HUES48 (cell line): ENCODE results near the gene ATP2B3.

Source experiments
- H3K27ac ChIP-seq: one replicate; pipeline ENCODE4 v1.7.0; 2013; ENCODE audit warnings: low read depth, low read length, inconsistent platforms
- H3K27me3 ChIP-seq: 2 replicates; pipeline ENCODE4 v1.6.1; 2013; ENCODE audit warnings: mild to moderate bottlenecking, low read length; ENCODE audit not compliant: control insufficient read depth, insufficient read depth
- H3K36me3 ChIP-seq: 2 replicates; pipeline ENCODE4 v1.6.1; 2013; ENCODE audit warnings: low read length; ENCODE audit not compliant: control insufficient read depth, insufficient read depth
- H3K4me1 ChIP-seq: 2 replicates; pipeline ENCODE4 v1.6.1; 2013; ENCODE audit warnings: mild to moderate bottlenecking, low read length; ENCODE audit not compliant: control insufficient read depth, insufficient read depth
- H3K4me3 ChIP-seq: 2 replicates; pipeline ENCODE4 v1.5.1; 2013; ENCODE audit warnings: mild to moderate bottlenecking, low read depth, low read length
- H3K9ac ChIP-seq: 2 replicates; pipeline ENCODE4 v1.6.1; 2013; ENCODE audit warnings: mild to moderate bottlenecking, low read depth, low read length, moderate library complexity
- H3K9me3 ChIP-seq: 2 replicates; pipeline ENCODE4 v1.6.1; 2013; ENCODE audit warnings: low read length; ENCODE audit not compliant: control insufficient read depth, insufficient read depth

The ATP2B3 gene

GRCh38 chrX:153608376-153608775, 90.9 kb downstream of the ATP2B3 start:
- no peaks in the 10 kb centered on the region for H3K36me3 ChIP-seq
- no peak overlapping the region for H3K9ac ChIP-seq
- H3K4me3 ChIP-seq, result no peak overlapping the region
- H3K4me1 ChIP-seq, result no peaks in the 10 kb centered on the region
- H3K27me3 ChIP-seq, result peaks cover 21% of the 10 kb centered on the region
- H3K9me3 ChIP-seq, result peaks cover 36% of the 10 kb centered on the region
- H3K27ac ChIP-seq, result no peak overlapping the region

- H3K9ac ChIP-seq, result no peak overlapping the region
- H3K36me3 ChIP-seq, result no peaks in the 10 kb centered on the region
- H3K4me3 ChIP-seq, result no peak overlapping the region
- H3K27ac ChIP-seq, result no peak overlapping the region
- peaks cover 21% of the 10 kb centered on the region for H3K27me3 ChIP-seq
- peaks cover 36% of the 10 kb centered on the region for H3K9me3 ChIP-seq
- no peaks in the 10 kb centered on the region for H3K4me1 ChIP-seq
Observed at GRCh38 chrX:153608806-153609205, 91.4 kb downstream of the ATP2B3 start.

GRCh38 chrX:153609917-153610835, 92.7 kb downstream of the ATP2B3 start:
- Histone ChIP-seq H3K9ac (no peak overlapping the region), H3K4me1 (no peaks in the 10 kb centered on the region), H3K27ac (no peak overlapping the region), H3K4me3 (peak overlapping the region; percentile 55), H3K36me3 (no peaks in the 10 kb centered on the region), H3K9me3 (peaks cover 41% of the 10 kb centered on the region), H3K27me3 (peaks cover 25% of the 10 kb centered on the region)

GRCh38 chrX:153610836-153611213, 93.4 kb downstream of the ATP2B3 start:
- Histone ChIP-seq H3K4me1 (no peaks in the 10 kb centered on the region), H3K27ac (no peak overlapping the region), H3K4me3 (peak overlapping the region; percentile 55; the same call in 1 of the 2 replicates), H3K27me3 (peaks cover 25% of the 10 kb centered on the region), H3K36me3 (no peaks in the 10 kb centered on the region), H3K9ac (no peak overlapping the region), H3K9me3 (peaks cover 44% of the 10 kb centered on the region)

- no peak overlapping the region for H3K9ac ChIP-seq
- peaks cover 25% of the 10 kb centered on the region for H3K27me3 ChIP-seq
- H3K9me3 ChIP-seq, result peaks cover 42% of the 10 kb centered on the region
- no peaks in the 10 kb centered on the region for H3K36me3 ChIP-seq
- no peak overlapping the region for H3K4me3 ChIP-seq
- H3K27ac ChIP-seq, result no peak overlapping the region
- H3K4me1 ChIP-seq, result no peaks in the 10 kb centered on the region
Observed at GRCh38 chrX:153611298-153612095, 94.1 kb downstream of the ATP2B3 start.

GRCh38 chrX:153612413-153612812, 95.0 kb downstream of the ATP2B3 start:
- peaks cover 40% of the 10 kb centered on the region; the same call in 1 of the 2 replicates for H3K9me3 ChIP-seq
- H3K36me3 ChIP-seq, result no peaks in the 10 kb centered on the region
- H3K9ac ChIP-seq, result no peak overlapping the region
- H3K27ac ChIP-seq, result no peak overlapping the region
- H3K4me3 ChIP-seq, result no peak overlapping the region
- peaks cover 22% of the 10 kb centered on the region for H3K27me3 ChIP-seq
- H3K4me1 ChIP-seq, result no peaks in the 10 kb centered on the region

GRCh38 chrX:153614818-153615217, 97.4 kb downstream of the ATP2B3 start:
- Histone ChIP-seq H3K27me3 (peaks cover 17% of the 10 kb centered on the region; the same call in 1 of the 2 replicates), H3K4me1 (no peaks in the 10 kb centered on the region)

GRCh38 chrX:153620576-153620975, 103.1 kb downstream of the ATP2B3 start:
- Histone ChIP-seq H3K9me3 (peaks cover 40% of the 10 kb centered on the region), H3K4me1 (no peaks in the 10 kb centered on the region), H3K27ac (no peak overlapping the region), H3K4me3 (no peak overlapping the region), H3K36me3 (no peaks in the 10 kb centered on the region), H3K9ac (no peak overlapping the region), H3K27me3 (peaks cover 8% of the 10 kb centered on the region; the same call in 1 of the 2 replicates)

More at GRCh38 chrX:153614818-153615217, 97.4 kb downstream of the ATP2B3 start:
- Histone ChIP-seq H3K9me3 (peaks cover 43% of the 10 kb centered on the region), H3K9ac (no peak overlapping the region), H3K36me3 (no peaks in the 10 kb centered on the region), H3K27ac (no peak overlapping the region), H3K4me3 (no peak overlapping the region)

- Histone ChIP-seq H3K27me3 (peaks cover 8% of the 10 kb centered on the region; the same call in 1 of the 2 replicates), H3K4me3 (no peak overlapping the region), H3K36me3 (no peaks in the 10 kb centered on the region), H3K9ac (no peak overlapping the region), H3K9me3 (peaks cover 37% of the 10 kb centered on the region), H3K4me1 (no peaks in the 10 kb centered on the region), H3K27ac (no peak overlapping the region)
Observed at GRCh38 chrX:153621949-153622598, 104.6 kb downstream of the ATP2B3 start.

- no peaks in the 10 kb centered on the region for H3K4me1 ChIP-seq
- H3K27me3 ChIP-seq, result peaks cover 8% of the 10 kb centered on the region; the same call in 1 of the 2 replicates
- H3K4me3 ChIP-seq, result no peak overlapping the region
- no peak overlapping the region for H3K9ac ChIP-seq
- H3K36me3 ChIP-seq, result no peaks in the 10 kb centered on the region
- peaks cover 34% of the 10 kb centered on the region for H3K9me3 ChIP-seq
- no peak overlapping the region for H3K27ac ChIP-seq
Observed at GRCh38 chrX:153622661-153623309, 105.3 kb downstream of the ATP2B3 start.
